KBM-7 (cell line): Measurements from ENCODE around the gene DLG2.

ENCODE experiments used
- DNase-seq: peaks from one replicate; pipeline ENCODE4 v3.0.0-alpha.2; 2015
- in situ Hi-C: fragments of 300-500 bp; cut with MboI; formaldehyde crosslinking; loops from 2 replicates; pipeline ENCODE4 v1.14.3; 2020; ENCODE audit warnings: low sequenced_read_pairs, low pct_unique_long_range_greater_than_20kb, mixed read lengths

DLG2 gene

GRCh38 chr11:83720675-83721074 lies 1906.5 kb downstream of the DLG2 start:
- in situ Hi-C loops: no loop called here
- DNase-seq: no peak

DNA sequence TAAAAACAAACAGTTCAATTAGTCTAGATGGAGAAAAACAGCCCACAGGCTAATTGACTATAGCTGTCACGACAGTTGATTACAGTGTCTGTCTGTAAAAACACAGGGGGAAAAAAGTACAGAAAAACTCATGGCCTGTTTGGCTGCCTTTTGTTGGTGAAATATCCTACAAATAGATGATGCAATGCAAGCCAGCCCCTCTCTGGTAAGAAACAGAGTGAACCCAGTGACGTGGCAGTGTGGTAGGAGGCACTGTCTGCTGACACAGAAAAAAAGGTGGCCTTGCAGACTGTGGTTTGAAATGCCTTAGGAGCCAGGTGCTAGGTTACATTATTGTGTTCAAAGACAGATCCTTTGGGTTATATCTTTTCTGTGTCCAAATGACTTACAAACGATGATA lies 1909.6 kb downstream of the DLG2 start:
- in situ Hi-C loops: no loop called here
- DNase-seq: no peak

- in situ Hi-C loops: no loop called here
- DNase-seq: no peak
These were observed 1911.1 kb downstream of the DLG2 start for GRCh38 chr11:83715927-83716535.

DNA sequence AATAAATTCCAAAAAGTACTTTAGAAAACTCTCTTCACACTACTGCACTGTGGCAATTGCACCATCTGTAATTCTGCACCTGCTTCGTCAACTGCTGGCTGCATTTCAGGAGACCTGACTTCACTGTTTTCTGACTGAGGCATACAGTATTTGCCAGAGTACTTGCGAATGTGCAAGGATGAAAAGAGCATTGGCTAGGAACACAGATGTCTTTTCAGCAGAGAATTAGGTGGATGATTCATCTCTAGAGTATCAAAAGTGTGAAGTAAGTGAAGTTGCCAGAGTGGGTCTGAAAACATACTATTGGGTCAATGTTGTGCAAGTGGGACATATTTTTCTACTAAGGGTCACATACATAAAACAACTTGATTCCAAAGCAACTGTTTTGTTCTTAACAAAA lies 1913.4 kb downstream of the DLG2 start:
- no peak for DNase-seq
- in situ Hi-C loops: no loop called here

DNA sequence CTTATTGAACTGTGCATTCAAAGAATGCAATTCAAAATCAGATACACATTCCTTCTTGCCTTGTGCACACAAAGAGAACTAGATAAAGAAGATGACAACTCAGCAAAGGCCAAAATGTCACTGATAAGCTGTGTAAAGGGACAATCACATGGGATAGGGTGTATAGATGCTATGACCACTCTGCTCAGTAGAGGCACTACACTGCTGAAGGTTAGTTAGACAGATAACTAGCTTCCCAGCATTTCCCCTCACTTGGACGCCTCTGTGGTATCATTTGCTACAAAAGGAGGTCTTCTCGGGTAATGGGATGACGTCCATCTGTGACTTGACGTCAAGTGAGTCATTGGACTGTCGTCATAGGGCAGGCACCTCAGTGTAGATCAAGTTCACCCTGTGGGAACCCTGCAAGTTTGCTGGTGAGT lies 1916.0 kb downstream of the DLG2 start:
- in situ Hi-C loops: no loop called here
- no peak for DNase-seq

DNA sequence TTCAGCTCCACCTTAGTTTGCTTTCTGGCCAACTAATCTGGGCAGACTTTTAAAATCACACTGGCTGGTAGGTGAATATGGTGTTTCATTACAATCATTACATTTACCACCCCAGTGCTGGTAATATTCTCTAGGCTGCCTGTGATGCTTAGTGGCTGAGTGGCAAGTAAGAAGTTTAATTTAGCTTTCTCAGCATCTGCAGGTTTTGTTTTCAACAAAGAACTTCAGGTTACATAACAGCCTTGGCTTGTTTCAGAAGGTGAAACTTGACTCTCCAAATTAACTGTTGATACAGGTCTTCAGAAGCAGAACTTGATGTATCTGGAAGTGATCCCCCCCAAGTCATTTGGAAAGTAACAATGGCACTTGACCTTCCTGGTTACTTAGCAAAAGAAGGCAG lies 1917.7 kb downstream of the DLG2 start:
- no peak for DNase-seq
- in situ Hi-C loops: no loop called here

DNA sequence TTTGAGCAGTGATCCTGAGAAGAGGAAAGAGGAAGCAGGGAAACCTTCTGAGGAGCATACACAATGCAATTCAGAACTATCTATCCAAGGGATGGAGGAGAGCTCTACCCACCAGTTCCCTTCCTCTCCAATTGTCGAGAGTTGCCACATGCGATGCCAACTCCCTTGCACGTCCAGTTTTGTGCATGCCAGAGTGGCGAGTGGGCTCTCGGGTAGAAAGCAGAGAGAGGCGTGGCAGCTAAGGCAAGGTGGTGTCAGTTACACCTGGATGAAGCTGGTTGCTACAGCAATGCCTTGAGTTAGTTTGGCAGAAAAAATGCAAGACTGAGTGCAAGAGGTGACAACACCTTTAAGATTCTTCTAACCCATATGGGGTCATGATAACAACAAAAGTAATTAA lies 1920.6 kb downstream of the DLG2 start:
- DNase-seq: no peak
- in situ Hi-C loops: no loop called here

GRCh38 chr11:83702796-83703195 lies 1924.3 kb downstream of the DLG2 start:
- DNase-seq: no peak
- in situ Hi-C loops: no loop called here

DNA sequence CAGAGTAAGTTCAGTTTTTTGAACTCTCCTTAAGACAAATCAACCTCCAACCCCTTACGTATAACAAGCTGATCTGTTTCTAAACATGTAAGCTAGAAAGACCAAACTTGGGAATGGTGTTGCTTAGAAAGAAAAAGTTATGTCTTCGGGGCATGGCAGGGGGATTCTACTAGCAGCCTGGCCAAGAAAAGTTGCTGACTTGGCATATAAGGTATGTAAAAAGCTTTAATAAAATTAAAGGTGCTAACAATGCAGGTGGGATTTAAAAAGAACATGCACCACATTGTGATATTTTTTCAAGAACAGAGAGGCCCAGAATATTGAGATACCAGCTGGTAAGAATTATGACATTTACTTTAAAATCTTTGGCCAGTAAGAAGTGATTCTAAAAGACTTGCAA lies 1929.6 kb downstream of the DLG2 start:
- DNase-seq: no peak
- in situ Hi-C loops: no loop called here

DNA sequence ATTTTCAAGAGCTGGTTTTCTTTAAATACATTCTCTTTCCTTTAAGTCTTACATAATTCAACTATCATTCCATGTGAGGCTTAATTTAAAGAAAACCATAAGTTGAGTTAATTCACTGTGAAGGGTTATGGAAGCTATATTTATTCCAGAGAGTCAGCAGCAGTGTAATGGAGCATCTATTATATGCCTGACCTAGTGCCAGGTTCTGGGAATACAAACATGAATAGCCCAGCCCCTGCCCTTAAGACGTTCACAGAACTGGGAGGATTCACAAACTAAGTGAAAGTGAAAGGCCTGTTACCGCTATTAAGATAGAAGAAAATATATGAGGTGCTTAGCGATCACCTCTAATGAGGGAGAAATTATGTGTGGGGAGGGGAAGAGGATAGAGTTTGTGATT lies 1932.1 kb downstream of the DLG2 start:
- no peak for DNase-seq
- in situ Hi-C loops: no loop called here

DNA sequence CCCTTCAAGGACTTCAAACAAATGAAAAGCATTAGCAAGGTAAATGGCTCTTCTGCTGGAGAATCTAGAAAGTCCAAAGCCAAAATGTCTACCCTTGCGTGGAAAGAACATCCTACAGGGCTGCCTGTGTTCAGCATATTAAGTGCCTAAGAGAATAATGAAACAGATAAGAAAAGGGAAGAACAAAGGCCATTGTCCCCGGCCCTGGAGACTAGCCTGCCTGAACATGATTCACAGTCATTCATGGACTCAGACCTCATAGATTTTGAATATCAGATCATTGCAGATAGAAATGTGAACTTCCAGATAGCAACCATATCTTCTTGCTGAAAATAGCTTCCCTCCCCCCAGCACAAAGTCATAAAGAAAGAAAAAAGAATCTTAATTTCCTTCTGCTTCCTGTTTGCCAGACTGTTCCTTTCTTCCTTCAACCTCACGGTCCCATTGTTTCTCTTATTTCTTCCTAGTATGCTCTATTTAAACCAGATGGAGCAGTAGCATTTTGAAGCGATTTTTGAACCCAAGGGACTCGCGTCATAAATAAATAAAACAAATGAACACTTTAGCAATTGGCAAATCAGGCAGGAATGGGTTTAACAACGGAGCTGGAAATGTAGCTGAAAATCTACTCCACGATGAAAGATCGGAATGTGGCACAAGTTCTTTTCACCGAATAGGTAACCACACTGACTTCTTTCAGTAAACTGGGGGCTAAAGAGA lies 1932.8 kb downstream of the DLG2 start:
- no peak for DNase-seq
- in situ Hi-C loops: no loop called here

- in situ Hi-C loops: no loop called here
- DNase-seq: no peak
These were observed 1933.7 kb downstream of the DLG2 start for GRCh38 chr11:83693306-83693992.

- DNase-seq: no peak
- in situ Hi-C loops: no loop called here
These were observed 1934.5 kb downstream of the DLG2 start for GRCh38 chr11:83692675-83693074.

DNA sequence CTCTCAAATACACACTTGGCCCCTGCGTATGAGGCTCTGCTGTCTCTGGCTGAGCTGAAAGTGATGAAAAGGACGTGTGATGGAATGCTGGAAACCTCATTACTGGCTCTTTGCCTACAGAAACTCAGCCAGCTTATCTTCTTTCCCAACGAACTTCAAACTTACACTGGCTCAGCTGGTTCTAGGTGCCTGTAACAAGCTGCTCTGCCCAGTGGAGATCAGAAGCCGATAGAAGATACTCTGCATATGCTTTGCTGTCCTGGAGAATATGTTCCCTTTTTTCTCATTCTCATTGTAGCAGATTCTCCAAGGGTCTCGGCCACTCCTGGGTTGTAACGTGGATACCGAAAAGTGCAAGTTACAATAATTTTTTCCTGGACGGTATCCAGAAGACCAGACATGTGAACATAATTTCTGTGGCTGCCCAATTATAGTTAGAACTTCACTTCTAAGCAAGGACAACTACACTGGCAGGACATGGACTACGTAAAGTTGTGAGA lies 1935.6 kb downstream of the DLG2 start:
- DNase-seq: no peak
- in situ Hi-C loops: no loop called here

DNA sequence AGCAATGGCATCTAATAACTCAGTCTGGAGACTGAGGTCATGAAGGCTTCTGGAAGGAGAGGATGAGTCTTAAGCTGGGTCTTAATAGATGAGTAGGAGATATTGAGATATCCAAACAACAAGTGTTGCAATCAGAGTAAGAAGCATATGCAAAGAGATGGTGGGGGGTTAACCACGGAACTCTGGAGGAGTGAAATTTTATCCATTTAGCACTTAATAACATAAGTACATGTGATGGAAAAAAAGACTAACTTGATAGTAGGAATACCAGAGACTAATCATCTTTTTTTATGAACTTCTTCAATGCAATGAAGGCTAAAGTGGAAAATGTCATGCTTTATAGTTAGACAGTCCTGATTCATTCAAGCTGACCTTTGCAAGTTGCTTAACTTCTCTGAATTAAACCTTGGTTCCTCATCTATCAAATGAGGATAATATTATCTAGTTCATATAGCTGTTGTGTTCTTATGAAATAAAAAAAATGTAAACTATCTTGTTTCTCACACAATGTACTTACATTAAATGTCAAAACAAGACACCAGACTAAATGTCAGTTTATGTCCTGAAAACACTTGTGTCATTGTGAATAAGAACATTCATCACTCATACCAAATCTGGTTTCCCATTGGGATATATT lies 1937.9 kb downstream of the DLG2 start:
- no peak for DNase-seq
- in situ Hi-C loops: no loop called here

DNA sequence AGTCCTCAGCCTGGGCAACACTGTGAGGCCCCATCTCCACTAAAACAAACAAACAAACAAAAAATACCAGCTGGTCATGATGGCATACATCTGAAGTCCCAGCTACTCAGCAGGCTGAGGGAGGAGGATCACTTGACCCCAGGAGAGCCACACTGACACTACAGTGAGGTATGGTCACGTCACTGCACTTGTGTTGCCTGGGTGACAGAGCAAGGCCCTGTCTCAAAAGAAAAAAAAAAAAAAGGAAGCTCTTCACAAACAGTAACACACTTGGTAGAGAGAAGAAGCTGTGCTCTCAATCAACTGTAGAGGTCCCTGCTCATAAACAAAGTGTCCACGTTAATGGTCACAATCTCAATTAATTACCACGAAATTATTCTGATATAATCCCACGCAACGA lies 1939.4 kb downstream of the DLG2 start:
- no peak for DNase-seq
- in situ Hi-C loops: no loop called here

- DNase-seq: no peak
- in situ Hi-C loops: no loop called here
These were observed 1941.4 kb downstream of the DLG2 start for GRCh38 chr11:83685730-83686129.

DNA sequence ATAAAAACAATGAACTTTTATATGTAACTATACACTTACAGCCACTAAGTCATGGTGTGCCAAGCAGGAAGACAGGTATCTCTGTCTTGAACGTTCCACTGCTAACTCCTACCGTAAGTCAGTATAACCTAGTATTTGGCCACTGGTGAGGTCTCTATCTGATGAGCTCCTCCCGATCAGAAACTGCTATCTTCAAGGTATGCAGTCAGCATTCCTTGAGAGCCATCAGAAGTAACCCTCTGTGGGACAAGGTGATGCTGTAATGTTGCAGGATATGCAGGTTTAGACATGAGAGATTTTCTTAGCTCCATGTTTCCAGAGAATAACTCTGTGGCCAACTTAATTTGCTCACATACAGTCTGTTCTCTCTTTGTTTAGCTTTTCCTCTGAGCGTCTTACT lies 1943.1 kb downstream of the DLG2 start:
- DNase-seq: no peak
- in situ Hi-C loops: no loop called here

- no peak for DNase-seq
- in situ Hi-C loops: no loop called here
These were observed 1944.6 kb downstream of the DLG2 start for GRCh38 chr11:83682611-83682973.
